ENCODE data around the gene PIP5K1C. TPM values are rescaled to one million over a fixed set of nuclear protein-coding genes. Genes with fewer than 3 reads are reported as not detected.

Gene PIP5K1C
- total and polyA plus RNA-seq, 9 donors, result 6.0 to 41.7 (median 30.8) TPM

GRCh38 chr19:3658004-3658869 is 42.0 kb downstream of the PIP5K1C start:
- no peaks in the 10 kb centered on the region for H3K9me3 ChIP-seq
- H3K4me3 ChIP-seq, result no peak overlapping the region
- intact Hi-C loops (cut with DNase I), result no loop called here
- H3K27ac ChIP-seq, result no peak overlapping the region
- DNase-seq, result no peak
- 74 to 84% (median 80%) methylated on average over 37 to 39 of the region's 39 CpGs for WGBS, 3 donors
- H3K4me1 ChIP-seq (ENCODE audit: insufficient read depth), result no peaks in the 10 kb centered on the region
- TF ChIP-seq CTCF (IDR thresholded peaks at IDR 0.05) (no peak), POLR2A (IDR thresholded peaks at IDR 0.05) (no peak), EP300 (IDR thresholded peaks at IDR 0.05) (no peak)
- H3K36me3 ChIP-seq, result no peaks in the 10 kb centered on the region
- H3K27me3 ChIP-seq, result no peaks in the 10 kb centered on the region

DNA sequence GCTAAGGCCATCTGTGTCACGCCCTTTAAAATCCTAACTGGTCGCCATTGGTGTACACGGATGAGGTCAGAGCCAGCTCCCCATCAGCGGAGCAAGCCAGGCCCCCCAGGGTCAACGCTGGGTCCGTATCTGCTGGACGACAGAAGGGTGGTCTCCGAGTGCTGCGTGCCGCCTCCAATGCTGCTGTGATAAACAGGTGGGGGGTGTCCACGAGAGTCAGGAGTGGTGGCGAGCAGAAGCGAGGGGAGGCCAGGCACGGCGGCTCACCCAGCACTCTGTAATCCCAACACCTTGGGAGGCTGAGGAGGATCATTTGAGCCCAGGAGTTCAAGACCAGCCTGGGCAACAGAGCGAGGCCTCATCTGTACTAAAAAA is 42.9 kb downstream of the PIP5K1C start:
- no peak for DNase-seq
- 94 to 98% (median 94%) methylated on average over 16 of the region's 16 CpGs for WGBS, 3 donors
- H3K27ac ChIP-seq, result no peak overlapping the region
- H3K27me3 ChIP-seq, result no peaks in the 10 kb centered on the region
- no peak overlapping the region for H3K4me3 ChIP-seq
- no peaks in the 10 kb centered on the region for H3K4me1 ChIP-seq (ENCODE audit: insufficient read depth)
- intact Hi-C loops (cut with DNase I), result no loop called here
- no peak for TF ChIP-seq CTCF (IDR thresholded peaks at IDR 0.05)
- no peak for TF ChIP-seq EP300 (IDR thresholded peaks at IDR 0.05)
- TF ChIP-seq POLR2A (IDR thresholded peaks at IDR 0.05), result no peak
- no peaks in the 10 kb centered on the region for H3K36me3 ChIP-seq
- no peaks in the 10 kb centered on the region for H3K9me3 ChIP-seq

DNA sequence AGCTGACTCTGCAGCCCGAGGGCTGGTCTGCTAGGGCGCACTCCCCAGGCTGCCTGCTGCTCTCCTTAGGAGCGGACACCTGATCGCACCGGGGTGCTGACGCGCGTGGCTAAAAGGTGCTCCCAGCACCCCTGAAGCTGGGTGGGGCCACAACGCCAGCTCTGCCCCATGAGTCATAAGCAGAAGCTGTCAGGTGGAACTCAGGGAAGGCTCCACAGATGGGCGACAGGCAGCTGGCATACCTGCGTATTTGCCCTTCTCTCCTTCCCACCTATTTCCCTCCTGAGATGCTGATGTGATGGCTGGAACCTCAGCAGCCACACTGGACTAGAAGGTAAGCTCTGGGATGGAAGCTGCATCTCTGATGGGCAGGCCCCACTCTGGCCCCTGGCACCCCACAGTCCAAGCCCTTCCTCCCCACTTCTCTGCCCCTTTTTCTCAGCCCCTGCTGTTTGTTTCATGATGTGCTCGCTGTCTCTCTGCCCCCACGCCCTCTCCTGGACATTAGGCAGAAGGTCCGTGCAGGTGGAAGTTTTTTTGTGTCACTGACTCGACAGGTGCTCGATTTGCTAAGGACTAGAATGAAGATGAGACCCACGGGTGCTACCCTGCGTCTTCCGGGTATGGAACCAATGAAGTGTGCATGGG is 43.4 kb downstream of the PIP5K1C start:
- TF ChIP-seq EP300 (IDR thresholded peaks at IDR 0.05) (no peak), POLR2A (IDR thresholded peaks at IDR 0.05) (no peak), CTCF (IDR thresholded peaks at IDR 0.05) (no peak)
- WGBS, 3 donors, result 96 to 98% (median 97%) methylated on average over 19 of the region's 19 CpGs
- Histone ChIP-seq H3K27me3 (no peaks in the 10 kb centered on the region), H3K36me3 (no peaks in the 10 kb centered on the region), H3K27ac (no peak overlapping the region), H3K4me1 (ENCODE audit: insufficient read depth) (no peaks in the 10 kb centered on the region), H3K4me3 (no peak overlapping the region), H3K9me3 (no peaks in the 10 kb centered on the region)
- DNase-seq, result no peak
- intact Hi-C loops (cut with DNase I), result no loop called here

- intact Hi-C loops (cut with DNase I), result no loop called here
- H3K36me3 ChIP-seq, result no peaks in the 10 kb centered on the region
- TF ChIP-seq POLR2A (IDR thresholded peaks at IDR 0.05) (no peak), EP300 (IDR thresholded peaks at IDR 0.05) (no peak), CTCF (IDR thresholded peaks at IDR 0.05) (no peak)
- H3K4me1 ChIP-seq (ENCODE audit: insufficient read depth), result no peaks in the 10 kb centered on the region
- no peaks in the 10 kb centered on the region for H3K9me3 ChIP-seq
- H3K4me3 ChIP-seq, result no peak overlapping the region
- WGBS, 3 donors, result 84 to 92% (median 85%) methylated on average over 34 to 36 of the region's 36 CpGs
- H3K27me3 ChIP-seq, result no peaks in the 10 kb centered on the region
- H3K27ac ChIP-seq, result no peak overlapping the region
- DNase-seq, result no peak
These were observed 44.1 kb downstream of the PIP5K1C start for GRCh38 chr19:3656073-3656746.

Measured in ovary (tissue), 9 donors.